HCT116 (cell line): ENCODE measurements around the gene SHISA2.
A peak's percentile ranks its signal among the peaks of the same experiment; 100 is the strongest.

Source experiments
- CEBPB ChIP-seq: IDR thresholded peaks from 2 replicates; pipeline ENCODE4 v1.6.1; 2012; ENCODE audit warnings: low read depth
- EGR1 ChIP-seq: IDR thresholded peaks from 2 replicates; pipeline ENCODE4 v1.6.1; 2012; ENCODE audit warnings: low read depth
- POLR2A ChIP-seq: IDR thresholded peaks from 2 replicates; pipeline ENCODE4 v1.7.0; 2011; ENCODE audit warnings: borderline replicate concordance; ENCODE audit not compliant: insufficient read depth, insufficient read length; ENCODE audit errors: extremely low read depth
- POLR2AphosphoS5 ChIP-seq: IDR thresholded peaks from 2 replicates; pipeline ENCODE4 v1.6.1; 2011; ENCODE audit warnings: mild to moderate bottlenecking, low read depth, low read length, moderate library complexity
- TCF7L2 ChIP-seq: IDR thresholded peaks from 2 replicates; pipeline ENCODE4 v1.7.0; 2011; ENCODE audit warnings: borderline replicate concordance, inconsistent platforms; ENCODE audit not compliant: insufficient read depth, insufficient read length; ENCODE audit errors: extremely low read depth
- YY1 ChIP-seq: IDR thresholded peaks from 2 replicates; pipeline ENCODE4 v1.6.1; 2011; ENCODE audit warnings: low read length, low read depth, moderate library complexity, mild to moderate bottlenecking; ENCODE audit not compliant: insufficient replicate concordance; ENCODE audit errors: extremely low read depth
- ZNF274 ChIP-seq: fragments of 200-500 bp; sonication (Bioruptor generic); IDR thresholded peaks from 2 replicates; pipeline ENCODE4 v1.6.1; 2014; ENCODE audit warnings: mild to moderate bottlenecking, low read depth, low read length, inconsistent platforms
- TF ChIP-seq, protein P1 (sequence below), 3 experiments: fragments of 200-600 bp in 1 of 3; sonication (generic) in 1 of 3; IDR thresholded peaks in 2 of 3; conservative IDR thresholded peaks in 1 of 3; 2 replicates each; pipeline ENCODE4 v1.5.1; 2012 to 2017; ENCODE audit warnings: low read depth in 2 of 3, low read length in 2 of 3, antibody characterized with exemption in 1 of 3, borderline replicate concordance in 1 of 3, control low read depth in 1 of 3, mild to moderate bottlenecking in 1 of 3, mixed read lengths in 1 of 3, mixed run types in 1 of 3, moderate library complexity in 1 of 3; ENCODE audit not compliant: insufficient read depth in 1 of 3
- TF ChIP-seq, protein P2 (sequence below): IDR thresholded peaks from 2 replicates; pipeline ENCODE4 v1.6.1; 2012
- TF ChIP-seq, protein P3 (sequence below): IDR thresholded peaks from 2 replicates; pipeline ENCODE4 v1.6.1; 2012; ENCODE audit warnings: low read depth

DNA sequence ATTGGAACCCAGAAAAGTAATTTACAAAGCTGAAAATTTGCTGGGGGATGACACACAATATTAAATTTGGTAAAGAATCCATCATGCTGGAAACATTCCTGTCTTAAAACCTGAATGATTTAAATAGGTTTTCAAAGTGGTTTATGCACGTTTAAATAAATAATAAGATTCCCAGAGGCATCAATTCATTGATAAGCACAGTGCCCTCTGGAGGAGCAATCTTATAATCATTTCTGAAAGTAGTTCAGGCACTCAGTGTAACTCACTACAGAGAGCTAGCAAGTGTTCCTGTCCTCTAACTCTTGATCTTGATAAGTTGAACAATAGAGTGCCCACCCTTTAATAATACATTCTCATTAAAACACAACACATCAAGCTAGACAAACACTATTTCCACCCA lies 43.5 kb upstream of the SHISA2 start:
- no peak for TF ChIP-seq YY1
- TF ChIP-seq, protein P1, sequence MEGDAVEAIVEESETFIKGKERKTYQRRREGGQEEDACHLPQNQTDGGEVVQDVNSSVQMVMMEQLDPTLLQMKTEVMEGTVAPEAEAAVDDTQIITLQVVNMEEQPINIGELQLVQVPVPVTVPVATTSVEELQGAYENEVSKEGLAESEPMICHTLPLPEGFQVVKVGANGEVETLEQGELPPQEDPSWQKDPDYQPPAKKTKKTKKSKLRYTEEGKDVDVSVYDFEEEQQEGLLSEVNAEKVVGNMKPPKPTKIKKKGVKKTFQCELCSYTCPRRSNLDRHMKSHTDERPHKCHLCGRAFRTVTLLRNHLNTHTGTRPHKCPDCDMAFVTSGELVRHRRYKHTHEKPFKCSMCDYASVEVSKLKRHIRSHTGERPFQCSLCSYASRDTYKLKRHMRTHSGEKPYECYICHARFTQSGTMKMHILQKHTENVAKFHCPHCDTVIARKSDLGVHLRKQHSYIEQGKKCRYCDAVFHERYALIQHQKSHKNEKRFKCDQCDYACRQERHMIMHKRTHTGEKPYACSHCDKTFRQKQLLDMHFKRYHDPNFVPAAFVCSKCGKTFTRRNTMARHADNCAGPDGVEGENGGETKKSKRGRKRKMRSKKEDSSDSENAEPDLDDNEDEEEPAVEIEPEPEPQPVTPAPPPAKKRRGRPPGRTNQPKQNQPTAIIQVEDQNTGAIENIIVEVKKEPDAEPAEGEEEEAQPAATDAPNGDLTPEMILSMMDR (IDR thresholded peaks at IDR 0.05 in 2 of 3, conservative IDR thresholded peaks at IDR 0.05 in 1 of 3; ENCODE audit: borderline replicate concordance in 1 of 3, insufficient read depth in 1 of 3, low read depth in 2 of 3, low read length in 2 of 3), result peak in 2 of 3 experiments; percentile 7 to 36; a peak in 2 of 6 replicates
- no peak for TF ChIP-seq ZNF274
- no peak for TF ChIP-seq CEBPB
- no peak for TF ChIP-seq TCF7L2
- no peak for TF ChIP-seq POLR2AphosphoS5
- TF ChIP-seq, protein P2, sequence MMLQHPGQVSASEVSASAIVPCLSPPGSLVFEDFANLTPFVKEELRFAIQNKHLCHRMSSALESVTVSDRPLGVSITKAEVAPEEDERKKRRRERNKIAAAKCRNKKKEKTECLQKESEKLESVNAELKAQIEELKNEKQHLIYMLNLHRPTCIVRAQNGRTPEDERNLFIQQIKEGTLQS, result no peak
- no peak for TF ChIP-seq POLR2A
- TF ChIP-seq, protein P3, sequence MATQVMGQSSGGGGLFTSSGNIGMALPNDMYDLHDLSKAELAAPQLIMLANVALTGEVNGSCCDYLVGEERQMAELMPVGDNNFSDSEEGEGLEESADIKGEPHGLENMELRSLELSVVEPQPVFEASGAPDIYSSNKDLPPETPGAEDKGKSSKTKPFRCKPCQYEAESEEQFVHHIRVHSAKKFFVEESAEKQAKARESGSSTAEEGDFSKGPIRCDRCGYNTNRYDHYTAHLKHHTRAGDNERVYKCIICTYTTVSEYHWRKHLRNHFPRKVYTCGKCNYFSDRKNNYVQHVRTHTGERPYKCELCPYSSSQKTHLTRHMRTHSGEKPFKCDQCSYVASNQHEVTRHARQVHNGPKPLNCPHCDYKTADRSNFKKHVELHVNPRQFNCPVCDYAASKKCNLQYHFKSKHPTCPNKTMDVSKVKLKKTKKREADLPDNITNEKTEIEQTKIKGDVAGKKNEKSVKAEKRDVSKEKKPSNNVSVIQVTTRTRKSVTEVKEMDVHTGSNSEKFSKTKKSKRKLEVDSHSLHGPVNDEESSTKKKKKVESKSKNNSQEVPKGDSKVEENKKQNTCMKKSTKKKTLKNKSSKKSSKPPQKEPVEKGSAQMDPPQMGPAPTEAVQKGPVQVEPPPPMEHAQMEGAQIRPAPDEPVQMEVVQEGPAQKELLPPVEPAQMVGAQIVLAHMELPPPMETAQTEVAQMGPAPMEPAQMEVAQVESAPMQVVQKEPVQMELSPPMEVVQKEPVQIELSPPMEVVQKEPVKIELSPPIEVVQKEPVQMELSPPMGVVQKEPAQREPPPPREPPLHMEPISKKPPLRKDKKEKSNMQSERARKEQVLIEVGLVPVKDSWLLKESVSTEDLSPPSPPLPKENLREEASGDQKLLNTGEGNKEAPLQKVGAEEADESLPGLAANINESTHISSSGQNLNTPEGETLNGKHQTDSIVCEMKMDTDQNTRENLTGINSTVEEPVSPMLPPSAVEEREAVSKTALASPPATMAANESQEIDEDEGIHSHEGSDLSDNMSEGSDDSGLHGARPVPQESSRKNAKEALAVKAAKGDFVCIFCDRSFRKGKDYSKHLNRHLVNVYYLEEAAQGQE, result no peak
- no peak for TF ChIP-seq EGR1
